NCI-H2171 (cell line): ENCODE results near the gene FGG.
"Not testable (repeated sequence)": the region's sequence is repeated elsewhere in the genome, so short reads cannot be mapped to it uniquely, and the experiment has no call there.

ENCODE experiments used
- DNase-seq: peaks from one replicate; lab custom pipeline; 2025; lab: John Stamatoyannopoulos, UW

FGG gene

DNA sequence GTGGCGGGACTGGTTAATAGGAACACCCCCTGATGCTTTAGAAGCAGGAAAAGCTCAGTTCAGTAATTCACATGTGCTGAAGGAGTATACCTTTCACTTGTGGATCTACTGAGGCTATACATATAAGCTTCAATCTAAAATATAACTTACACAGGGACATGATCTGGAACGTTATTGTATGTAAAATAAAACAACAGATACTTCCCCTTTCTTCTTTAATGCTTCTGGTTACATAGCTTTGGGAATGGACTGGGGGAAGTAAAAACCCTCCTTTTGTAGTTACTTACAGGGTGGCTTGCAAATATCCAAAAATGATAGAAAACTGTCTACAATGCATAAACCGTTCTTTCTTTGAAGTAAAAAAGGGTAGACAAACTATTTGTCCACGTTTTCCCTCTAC is 1.9 kb downstream of the FGG start:
- no peak for DNase-seq

DNA sequence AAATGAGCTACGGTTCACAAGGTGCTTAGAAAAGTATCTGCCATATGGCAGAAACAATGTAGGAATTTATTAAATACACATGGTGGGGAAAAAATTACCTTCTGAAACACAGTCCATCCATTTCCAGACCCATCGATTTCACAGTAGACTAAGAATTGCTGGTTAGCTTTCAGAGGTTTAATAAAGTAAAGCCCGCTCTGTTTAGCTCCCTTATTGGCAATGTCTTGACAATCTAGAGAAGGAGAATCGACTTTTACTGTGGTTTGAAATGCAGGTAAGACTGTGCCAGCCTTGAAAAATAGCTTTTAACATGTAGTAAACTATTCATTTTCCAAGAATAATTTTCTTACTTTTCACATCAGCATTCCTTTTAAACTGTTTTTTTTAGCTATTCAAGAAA is 2.9 kb downstream of the FGG start:
- no peak for DNase-seq

- DNase-seq = no peak
Measured at GRCh38 chr4:154608361-154609252, 3.8 kb downstream of the FGG start.

DNA sequence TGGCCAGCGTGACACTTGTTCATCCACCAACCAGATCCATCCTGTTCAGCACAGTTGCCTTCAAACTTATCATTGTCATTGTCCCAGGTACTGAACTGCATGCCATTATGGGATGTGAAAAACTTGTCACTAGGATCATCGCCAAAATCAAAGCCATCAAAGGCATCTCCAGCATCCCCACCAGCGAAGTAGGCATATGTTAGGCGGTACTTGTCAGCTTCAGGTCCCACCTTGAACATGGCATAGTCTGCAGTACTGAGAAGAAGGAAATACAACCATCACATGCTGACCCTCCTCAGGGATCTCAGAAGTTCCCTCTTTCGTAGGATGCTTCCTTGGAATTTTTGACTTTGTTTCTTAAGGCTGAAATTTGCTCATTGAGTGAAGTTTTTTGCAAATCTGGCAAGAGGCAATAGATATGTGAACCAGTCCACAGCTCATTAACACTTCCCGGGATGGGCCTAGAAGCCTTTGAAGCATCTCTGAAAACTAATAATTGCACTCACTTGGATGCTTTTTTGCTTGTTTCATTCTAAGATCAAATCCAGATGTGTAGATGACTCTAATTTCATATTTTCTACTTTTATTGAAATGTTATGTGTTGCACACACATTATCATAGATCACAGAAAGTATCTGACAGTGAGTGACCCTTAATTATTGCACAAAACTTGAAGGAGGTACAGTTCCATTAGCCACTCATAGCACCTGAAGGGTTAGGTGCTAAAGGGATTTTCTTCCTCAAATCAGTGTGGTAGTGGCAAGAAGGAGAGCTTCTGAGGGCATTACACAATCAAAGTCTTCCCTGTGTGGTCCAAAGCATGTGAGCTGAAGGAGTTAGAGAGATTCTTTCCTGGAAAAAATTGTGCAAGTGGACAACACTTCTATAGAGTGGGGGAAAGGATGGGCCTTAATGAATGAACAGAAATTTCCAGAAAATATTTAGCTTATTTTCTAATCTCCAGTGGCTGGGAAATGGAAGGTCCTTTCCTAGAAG is 5.4 kb downstream of the FGG start:
- no peak for DNase-seq

DNA sequence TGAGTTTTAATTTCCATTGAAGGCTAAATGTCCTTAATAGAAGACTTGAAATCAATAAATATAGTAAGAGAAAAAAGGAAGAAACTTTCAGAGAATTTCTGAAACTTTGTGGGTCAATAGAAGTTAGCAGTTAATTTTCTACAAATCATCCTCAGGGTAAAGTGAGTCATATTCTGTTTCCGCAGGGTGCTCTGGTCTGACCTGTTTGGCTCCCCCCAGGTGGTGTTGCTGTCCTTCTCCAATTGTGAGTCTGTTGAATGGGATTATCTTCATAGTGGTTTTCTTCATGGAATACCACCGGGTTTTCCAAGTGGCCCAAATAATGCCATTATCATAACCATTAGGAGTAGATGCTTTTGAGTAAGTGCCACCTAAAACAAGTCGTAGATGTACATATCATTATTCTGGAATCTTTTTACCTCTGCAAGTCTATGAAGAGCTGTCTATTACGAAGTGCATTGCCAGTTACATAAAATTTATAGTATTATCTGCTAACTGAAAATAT is 7.7 kb downstream of the FGG start:
- no peak for DNase-seq

DNA sequence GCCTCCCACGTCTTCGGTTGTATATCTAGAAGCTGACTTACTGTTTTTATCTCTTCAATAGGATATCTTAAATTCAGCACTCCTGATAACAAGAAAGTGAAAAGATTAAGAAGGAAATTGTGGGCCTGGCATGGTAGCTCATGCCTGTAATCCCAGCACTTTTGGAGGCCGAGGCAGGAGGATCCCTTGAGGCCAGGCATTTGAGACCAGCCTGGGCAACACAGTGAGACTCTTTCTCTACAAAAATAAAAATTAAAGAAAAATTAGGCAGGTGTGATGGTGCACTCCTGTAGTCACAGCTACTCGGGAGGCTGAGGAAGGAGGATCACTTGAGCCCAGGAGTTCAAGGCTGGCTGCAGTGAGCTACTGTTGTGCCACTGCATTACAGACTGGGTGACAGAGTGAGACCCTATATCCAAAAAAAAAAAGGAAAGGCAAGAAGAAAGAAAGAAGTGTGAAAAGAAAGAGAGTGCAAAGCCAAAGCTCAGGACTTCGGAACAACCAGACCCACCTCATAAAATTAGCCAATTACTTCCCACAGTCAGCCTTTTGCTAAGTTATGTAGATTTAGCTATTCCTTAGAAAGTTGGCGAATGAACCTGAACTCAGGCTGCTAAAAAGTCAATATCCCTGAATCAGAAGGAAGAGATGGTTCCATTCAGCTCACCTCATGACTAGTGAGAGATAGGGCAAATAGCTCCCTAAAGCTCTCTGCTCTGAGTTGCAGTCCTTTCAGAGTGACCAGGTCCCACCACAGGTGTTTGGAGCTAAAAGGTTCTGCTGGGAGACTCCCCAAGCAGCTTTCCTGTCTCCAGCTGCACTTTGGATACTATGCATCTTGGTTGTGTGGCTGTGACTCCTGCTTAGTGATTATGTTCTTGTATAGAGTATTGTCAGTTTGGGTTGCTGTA is 9.2 kb downstream of the FGG start:
- no peak for DNase-seq

DNA sequence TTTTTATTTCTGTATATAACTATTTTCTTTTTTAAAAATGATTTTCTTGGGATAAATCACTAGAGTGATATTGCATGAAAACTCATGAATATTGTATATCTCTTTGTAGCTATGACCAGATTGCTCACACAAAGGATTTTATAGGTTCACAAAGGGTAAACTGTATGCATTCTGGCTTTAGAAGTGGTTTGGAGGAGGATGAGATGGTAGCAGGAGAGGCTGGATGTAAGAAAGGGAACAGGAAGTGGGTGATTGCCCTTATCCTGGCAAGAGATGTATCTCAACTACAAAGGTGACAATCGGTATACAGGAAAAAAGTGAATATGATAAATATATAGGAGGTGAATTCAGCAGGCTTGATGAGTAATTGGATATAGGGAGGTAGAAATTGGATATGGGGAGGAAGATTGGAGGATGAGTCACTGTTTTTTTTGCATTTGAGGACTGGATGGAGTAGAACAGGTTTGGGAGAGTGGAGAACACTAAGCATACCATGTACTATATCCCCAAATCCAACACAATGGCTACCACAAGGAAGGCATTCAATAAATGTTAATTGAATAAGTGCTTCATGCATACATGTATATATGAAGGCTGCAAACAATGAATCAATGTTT is 9.9 kb downstream of the FGG start:
- DNase-seq = no peak

DNA sequence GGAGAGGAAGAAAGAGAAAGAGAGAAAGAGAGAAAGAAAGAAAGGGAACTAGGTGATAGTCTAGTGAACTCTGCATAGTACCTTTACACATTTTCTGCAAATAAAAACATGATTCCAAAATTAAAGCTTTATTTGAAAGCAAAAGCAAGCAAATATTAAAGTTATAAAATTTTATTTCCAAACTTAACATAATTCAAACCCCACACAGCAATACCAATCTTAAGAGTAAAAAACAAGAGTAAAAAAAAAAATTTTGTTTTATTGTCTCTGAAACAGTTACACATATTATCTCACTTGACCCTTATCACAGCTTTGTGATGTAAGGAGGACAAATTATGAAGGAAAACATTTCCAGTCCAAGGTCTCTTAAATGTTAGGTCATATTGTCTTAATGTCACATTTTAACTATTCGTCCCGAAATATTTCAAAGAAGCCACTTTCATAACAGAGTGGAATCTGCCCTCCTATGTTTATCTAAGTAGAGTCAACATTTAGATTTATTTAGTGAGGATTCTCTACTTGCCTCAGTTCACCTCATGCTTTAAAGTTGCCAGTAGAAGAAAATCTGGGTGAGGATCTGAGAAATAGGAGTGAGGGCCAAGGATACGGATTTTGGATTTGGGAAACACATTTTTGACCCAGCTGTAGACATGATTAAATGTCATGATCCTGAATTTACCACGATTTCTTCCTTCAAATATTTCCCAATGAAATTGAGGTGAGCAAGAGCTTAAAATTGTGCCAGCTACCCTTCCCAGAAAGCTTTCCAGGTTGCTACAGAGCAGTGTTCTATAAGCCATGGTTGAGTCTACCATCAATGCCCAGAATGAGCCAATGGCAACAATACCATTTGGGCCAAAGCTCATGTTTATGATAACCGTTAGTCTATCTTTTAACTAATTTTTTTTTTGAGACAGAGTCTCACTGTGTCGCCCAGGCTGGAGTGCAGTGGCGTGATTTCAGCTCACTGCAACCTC is 14.4 kb downstream of the FGG start:
- no peak for DNase-seq

DNA sequence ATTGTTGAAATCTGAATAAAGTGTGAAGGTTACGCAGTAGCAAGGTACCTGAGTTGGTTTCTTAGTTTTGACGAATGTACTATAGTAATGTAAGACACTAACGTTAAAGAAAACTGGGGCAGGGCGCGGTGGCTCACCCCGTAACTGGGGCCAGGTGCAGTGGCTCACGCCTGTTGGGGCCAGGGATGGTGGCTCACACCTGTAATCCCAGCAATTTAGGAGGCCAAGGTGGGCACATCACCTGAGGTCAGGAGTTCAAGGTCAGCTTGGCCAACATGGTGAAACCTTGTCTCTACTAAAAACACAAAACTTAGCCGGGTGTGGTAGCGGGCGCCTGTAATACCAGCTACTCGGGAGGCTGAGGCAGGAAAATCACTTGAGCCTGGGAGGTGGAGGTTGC is 15.2 kb downstream of the FGG start:
- not testable (repeated sequence) for DNase-seq

GRCh38 chr4:154595807-154596206 is 16.6 kb downstream of the FGG start:
- no peak for DNase-seq

- DNase-seq = not testable (repeated sequence)
Measured at GRCh38 chr4:154594343-154594742, 18.1 kb downstream of the FGG start.

- DNase-seq = no peak
Measured at GRCh38 chr4:154593868-154594267, 18.6 kb downstream of the FGG start.

DNA sequence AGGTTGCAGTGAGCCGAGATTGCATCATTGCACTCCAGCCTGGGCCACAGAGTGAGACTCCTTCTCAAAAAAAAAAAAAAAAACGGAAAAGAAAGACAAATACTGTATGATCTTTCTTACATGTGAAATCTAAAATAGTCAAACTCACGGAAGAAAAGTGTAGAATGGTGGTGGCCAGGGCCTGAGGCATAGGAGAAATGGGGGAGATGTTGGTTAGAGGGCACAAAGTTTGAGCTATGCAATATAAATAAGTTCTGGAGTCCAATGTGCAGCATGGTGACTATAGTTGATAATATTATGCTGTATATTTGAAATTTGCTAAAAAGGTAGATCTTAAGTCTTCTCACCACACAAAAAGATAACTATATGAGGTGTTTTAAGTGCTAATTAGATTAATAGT is 20.6 kb downstream of the FGG start:
- DNase-seq = no peak

- no peak for DNase-seq
Measured at GRCh38 chr4:154590329-154591006, 22.0 kb downstream of the FGG start, which contains the start of gene FGA. TSS of gene FGA (minus strand) at chr4:154590742. CDS start at chr4:154590687, 55 bp downstream.

- DNase-seq = no peak
Measured at GRCh38 chr4:154589296-154590197, 22.9 kb downstream of the FGG start.

DNA sequence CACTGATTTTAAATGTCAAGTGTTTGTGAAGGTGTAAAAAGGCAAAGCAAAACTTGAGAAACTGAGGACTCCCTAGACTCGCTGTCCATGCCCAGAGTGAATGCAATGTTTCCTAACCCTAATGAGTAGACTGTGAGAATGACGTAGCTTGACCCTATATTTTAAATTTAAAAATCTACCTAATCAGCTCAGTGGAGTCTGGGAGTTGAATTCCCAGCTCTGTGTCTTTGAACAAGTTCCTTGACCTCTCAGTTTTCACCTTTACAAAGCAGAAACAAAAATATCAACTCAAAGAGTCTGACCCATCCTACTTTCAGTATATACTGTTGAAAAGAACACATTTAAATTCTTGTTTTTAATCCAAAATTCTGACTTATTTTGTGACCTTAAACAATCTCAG is 24.3 kb downstream of the FGG start:
- DNase-seq = no peak

- DNase-seq = no peak
Measured at GRCh38 chr4:154586296-154587033, 26.0 kb downstream of the FGG start.
